C4-2B (cell line): ENCODE data around the gene LAMA5.

Experiments
- ZFX ChIP-seq: fragments of 450-650 bp; IDR thresholded peaks from 2 replicates; pipeline ENCODE4 v1.6.1; 2017
- TF ChIP-seq, protein P1 (sequence below): fragments of 450-650 bp; conservative IDR thresholded peaks from 2 replicates; pipeline ENCODE4 v1.5.1; 2017; ENCODE audit warnings: mild to moderate bottlenecking

DNA sequence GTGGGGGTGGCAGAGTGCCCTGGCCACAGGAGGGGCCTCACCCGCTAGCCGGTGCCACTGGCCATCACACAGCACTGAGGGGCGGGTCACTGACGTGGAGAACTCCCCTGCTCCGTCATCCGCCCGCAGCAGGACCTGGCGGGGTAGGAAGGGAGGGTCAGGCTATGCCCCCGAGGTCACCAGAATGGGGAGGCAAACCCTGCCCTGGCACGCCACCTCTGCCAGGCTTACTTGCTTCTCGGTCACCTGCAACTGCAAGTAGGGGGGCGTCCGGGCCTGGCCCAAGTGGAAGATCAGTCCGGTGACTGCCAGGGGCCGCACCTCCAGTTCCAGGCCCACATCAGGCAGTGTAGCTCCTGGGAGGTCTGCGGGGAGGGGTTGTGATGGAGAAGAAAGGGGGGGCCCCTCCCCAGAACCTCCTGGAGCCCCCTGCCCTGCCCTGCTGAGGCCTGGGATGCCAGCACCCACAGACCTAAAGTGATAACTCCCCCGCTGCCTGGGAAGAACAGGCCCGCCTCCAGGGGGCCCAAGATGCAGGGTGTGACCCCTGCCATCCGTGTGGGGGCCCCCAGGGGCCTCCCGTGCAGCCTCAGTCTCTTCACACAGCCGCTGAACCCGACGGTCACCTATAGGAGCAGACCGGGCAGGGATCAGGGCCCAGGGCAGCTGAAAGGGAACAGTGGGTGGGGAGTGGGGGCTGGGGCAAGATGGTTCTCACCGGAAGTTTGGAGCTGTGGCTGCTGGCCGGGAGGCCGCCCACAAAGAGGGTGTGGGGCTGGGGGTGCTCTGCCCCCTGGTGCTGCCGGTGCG lies 57.0 kb downstream of the LAMA5 start:
- TF ChIP-seq, protein P1, sequence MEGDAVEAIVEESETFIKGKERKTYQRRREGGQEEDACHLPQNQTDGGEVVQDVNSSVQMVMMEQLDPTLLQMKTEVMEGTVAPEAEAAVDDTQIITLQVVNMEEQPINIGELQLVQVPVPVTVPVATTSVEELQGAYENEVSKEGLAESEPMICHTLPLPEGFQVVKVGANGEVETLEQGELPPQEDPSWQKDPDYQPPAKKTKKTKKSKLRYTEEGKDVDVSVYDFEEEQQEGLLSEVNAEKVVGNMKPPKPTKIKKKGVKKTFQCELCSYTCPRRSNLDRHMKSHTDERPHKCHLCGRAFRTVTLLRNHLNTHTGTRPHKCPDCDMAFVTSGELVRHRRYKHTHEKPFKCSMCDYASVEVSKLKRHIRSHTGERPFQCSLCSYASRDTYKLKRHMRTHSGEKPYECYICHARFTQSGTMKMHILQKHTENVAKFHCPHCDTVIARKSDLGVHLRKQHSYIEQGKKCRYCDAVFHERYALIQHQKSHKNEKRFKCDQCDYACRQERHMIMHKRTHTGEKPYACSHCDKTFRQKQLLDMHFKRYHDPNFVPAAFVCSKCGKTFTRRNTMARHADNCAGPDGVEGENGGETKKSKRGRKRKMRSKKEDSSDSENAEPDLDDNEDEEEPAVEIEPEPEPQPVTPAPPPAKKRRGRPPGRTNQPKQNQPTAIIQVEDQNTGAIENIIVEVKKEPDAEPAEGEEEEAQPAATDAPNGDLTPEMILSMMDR: no peak
- TF ChIP-seq ZFX: no peak
